Mesothelial cell of epicardium (in vitro differentiated cells): ENCODE results near the gene CXXC5. TPM values are rescaled to one million over a fixed set of nuclear protein-coding genes. Genes with fewer than 3 reads are reported as not detected.
"Not testable (repeated sequence)": the region's sequence is repeated elsewhere in the genome, so short reads cannot be mapped to it uniquely, and the experiment has no call there.

Experiments used
- DNase-seq, 2 experiments: peaks; one replicate each; pipeline ENCODE4 v3.0.0; 2021; ENCODE audit warnings: low spot score in 2 of 2; ENCODE audit not compliant: unreplicated experiment in 2 of 2
- H3K27ac Mint-ChIP-seq: 2 replicates; pipeline ENCODE4 v1.8.0; 2021; ENCODE audit warnings: mixed read lengths
- H3K27me3 Mint-ChIP-seq: 2 replicates; pipeline ENCODE4 v1.8.0; 2021; ENCODE audit warnings: low read depth, mixed read lengths
- H3K36me3 Mint-ChIP-seq: 2 replicates; pipeline ENCODE4 v1.8.0; 2021; ENCODE audit warnings: mixed read lengths
- H3K4me1 Mint-ChIP-seq: 2 replicates; pipeline ENCODE4 v1.8.0; 2021; ENCODE audit warnings: mixed read lengths
- H3K4me3 Mint-ChIP-seq: 2 replicates; pipeline ENCODE4 v1.8.0; 2021; ENCODE audit warnings: mild to moderate bottlenecking, moderate library complexity, mixed read lengths
- H3K9me3 Mint-ChIP-seq: 2 replicates; pipeline ENCODE4 v1.8.0; 2021; ENCODE audit warnings: mixed read lengths
- CTCF ChIP-seq: fragments of 200-600 bp; sonication (generic); IDR thresholded peaks from one replicate; pipeline ENCODE4 v1.5.0; 2021; ENCODE audit warnings: antibody characterized with exemption; ENCODE audit not compliant: unreplicated experiment
- total RNA-seq: library from RNA; stranded (reverse); gene quantifications from 3 replicates; pipeline ENCODE4 v1.2.1, GENCODE V29; 2021

CXXC5 gene
- total RNA-seq, 1 donor from 2014 or later = 37.4 TPM

GRCh38 chr5:139611703-139612584, 36.2 kb upstream of the CXXC5 start:
- no peak overlapping the region for H3K4me3 Mint-ChIP-seq
- no peaks in the 10 kb centered on the region for H3K27me3 Mint-ChIP-seq
- peaks cover 4% of the 10 kb centered on the region for H3K4me1 Mint-ChIP-seq
- DNase-seq = no peak
- H3K9me3 Mint-ChIP-seq = no peaks in the 10 kb centered on the region
- no peak overlapping the region for H3K27ac Mint-ChIP-seq
- peaks cover 11% of the 10 kb centered on the region for H3K36me3 Mint-ChIP-seq
- no peak for TF ChIP-seq CTCF

- Mint-ChIP-seq H3K27ac (no peak overlapping the region), H3K4me3 (no peak overlapping the region), H3K36me3 (peaks cover 32% of the 10 kb centered on the region), H3K27me3 (no peaks in the 10 kb centered on the region), H3K9me3 (no peaks in the 10 kb centered on the region), H3K4me1 (no peaks in the 10 kb centered on the region)
- TF ChIP-seq CTCF = no peak
- DNase-seq = no peak
Observed at GRCh38 chr5:139619861-139620260, 28.3 kb upstream of the CXXC5 start.

- H3K9me3 Mint-ChIP-seq, H3K4me1 Mint-ChIP-seq, H3K27ac Mint-ChIP-seq, H3K27me3 Mint-ChIP-seq, H3K4me3 Mint-ChIP-seq: not testable (repeated sequence)
- DNase-seq = peak in 1 of 2 experiments; percentile 10
- peaks cover 32% of the 10 kb centered on the region for H3K36me3 Mint-ChIP-seq
Observed at GRCh38 chr5:139625398-139625797, 22.8 kb upstream of the CXXC5 start.

- no peaks in the 10 kb centered on the region for H3K9me3 Mint-ChIP-seq
- no peak for TF ChIP-seq CTCF
- H3K4me3 Mint-ChIP-seq = no peak overlapping the region
- DNase-seq = peak in 1 of 2 experiments; percentile 3
- H3K36me3 Mint-ChIP-seq = peaks cover 10% of the 10 kb centered on the region
- no peaks in the 10 kb centered on the region for H3K27me3 Mint-ChIP-seq
- H3K27ac Mint-ChIP-seq = no peak overlapping the region
- peaks cover 17% of the 10 kb centered on the region for H3K4me1 Mint-ChIP-seq
Observed at GRCh38 chr5:139630855-139631254, 17.3 kb upstream of the CXXC5 start.

- no peak for TF ChIP-seq CTCF
- no peaks in the 10 kb centered on the region for H3K27me3 Mint-ChIP-seq
- no peaks in the 10 kb centered on the region for H3K9me3 Mint-ChIP-seq
- H3K4me1 Mint-ChIP-seq = peaks cover 25% of the 10 kb centered on the region
- peaks cover 10% of the 10 kb centered on the region for H3K36me3 Mint-ChIP-seq
- H3K4me3 Mint-ChIP-seq = no peak overlapping the region
- DNase-seq = no peak
- H3K27ac Mint-ChIP-seq = no peak overlapping the region
Observed at GRCh38 chr5:139631520-139632165, 16.5 kb upstream of the CXXC5 start.
